ENCODE measurements around the gene PRXL2C. TPM values are rescaled to one million over a fixed set of nuclear protein-coding genes. Genes with fewer than 3 reads are reported as not detected.

The PRXL2C gene
- total and polyA plus RNA-seq, 9 of the 15 experiments (the other 6 are each of a cell fraction or from before 2014, with no cell fraction given): 3.6 to 15.3 (median 10.6) TPM

DNA sequence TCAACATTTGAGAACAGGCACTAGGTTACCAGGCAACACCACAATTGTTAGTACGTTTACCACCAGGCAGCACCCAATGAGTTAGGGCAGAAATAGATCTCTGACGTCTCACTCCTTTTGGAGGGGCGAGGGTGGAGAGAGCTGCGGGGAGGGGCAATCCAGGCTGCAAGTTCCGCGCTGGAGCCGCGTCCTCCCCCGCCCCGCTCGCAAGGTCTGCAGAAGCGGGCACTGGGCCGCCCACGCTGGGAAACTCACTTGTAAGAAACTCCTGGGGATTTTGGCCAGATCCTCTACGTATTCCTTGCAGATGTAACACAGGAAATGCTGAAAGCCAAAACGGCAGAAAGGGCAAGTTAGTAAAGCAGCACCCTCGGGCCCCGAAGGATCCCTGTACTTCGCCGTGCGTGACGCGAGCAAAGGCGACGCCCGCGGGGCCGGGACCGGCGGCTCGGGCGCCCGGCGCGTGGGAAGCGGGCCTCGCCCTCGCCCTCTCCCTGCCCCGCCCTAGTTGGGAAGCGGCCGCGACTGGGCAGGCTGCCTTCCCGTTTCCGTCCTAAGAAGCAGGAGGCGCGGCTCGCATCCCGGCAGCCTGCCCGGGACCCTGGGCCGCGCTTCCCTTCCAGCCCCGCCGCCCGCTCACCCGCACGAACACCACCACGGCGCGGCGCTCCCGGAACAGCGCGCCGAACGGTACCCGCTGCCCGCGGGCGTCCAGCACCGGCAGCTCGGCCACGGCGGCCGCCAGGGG, 493 bp downstream of the PRXL2C start (continued):
- TF ChIP-seq, protein P1, sequence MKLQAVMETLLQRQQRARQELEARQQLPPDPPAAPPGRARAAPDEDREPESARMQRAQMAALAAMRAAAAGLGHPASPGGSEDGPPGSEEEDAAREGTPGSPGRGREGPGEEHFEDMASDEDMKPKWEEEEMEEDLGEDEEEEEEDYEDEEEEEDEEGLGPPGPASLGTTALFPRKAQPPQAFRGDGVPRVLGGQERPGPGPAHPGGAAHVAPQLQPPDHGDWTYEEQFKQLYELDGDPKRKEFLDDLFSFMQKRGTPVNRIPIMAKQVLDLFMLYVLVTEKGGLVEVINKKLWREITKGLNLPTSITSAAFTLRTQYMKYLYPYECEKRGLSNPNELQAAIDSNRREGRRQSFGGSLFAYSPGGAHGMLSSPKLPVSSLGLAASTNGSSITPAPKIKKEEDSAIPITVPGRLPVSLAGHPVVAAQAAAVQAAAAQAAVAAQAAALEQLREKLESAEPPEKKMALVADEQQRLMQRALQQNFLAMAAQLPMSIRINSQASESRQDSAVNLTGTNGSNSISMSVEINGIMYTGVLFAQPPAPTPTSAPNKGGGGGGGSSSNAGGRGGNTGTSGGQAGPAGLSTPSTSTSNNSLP (IDR thresholded peaks at IDR 0.05; ENCODE audit: borderline replicate concordance, low read depth, low read length): no peak
- TF ChIP-seq, protein P2, sequence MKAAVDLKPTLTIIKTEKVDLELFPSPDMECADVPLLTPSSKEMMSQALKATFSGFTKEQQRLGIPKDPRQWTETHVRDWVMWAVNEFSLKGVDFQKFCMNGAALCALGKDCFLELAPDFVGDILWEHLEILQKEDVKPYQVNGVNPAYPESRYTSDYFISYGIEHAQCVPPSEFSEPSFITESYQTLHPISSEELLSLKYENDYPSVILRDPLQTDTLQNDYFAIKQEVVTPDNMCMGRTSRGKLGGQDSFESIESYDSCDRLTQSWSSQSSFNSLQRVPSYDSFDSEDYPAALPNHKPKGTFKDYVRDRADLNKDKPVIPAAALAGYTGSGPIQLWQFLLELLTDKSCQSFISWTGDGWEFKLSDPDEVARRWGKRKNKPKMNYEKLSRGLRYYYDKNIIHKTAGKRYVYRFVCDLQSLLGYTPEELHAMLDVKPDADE (conservative IDR thresholded peaks at IDR 0.05; ENCODE audit: control insufficient read depth, low read depth, low read length): peak; percentile 51; the same call in 1 of the 2 replicates
- peak; percentile 30 for TF ChIP-seq U2AF1 (optimal IDR thresholded peaks at IDR 0.05; ENCODE audit: low read depth, low read length)
- TF ChIP-seq, protein P3, sequence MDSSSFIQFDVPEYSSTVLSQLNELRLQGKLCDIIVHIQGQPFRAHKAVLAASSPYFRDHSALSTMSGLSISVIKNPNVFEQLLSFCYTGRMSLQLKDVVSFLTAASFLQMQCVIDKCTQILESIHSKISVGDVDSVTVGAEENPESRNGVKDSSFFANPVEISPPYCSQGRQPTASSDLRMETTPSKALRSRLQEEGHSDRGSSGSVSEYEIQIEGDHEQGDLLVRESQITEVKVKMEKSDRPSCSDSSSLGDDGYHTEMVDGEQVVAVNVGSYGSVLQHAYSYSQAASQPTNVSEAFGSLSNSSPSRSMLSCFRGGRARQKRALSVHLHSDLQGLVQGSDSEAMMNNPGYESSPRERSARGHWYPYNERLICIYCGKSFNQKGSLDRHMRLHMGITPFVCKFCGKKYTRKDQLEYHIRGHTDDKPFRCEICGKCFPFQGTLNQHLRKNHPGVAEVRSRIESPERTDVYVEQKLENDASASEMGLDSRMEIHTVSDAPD (CRISPR knock-in tag; IDR thresholded peaks at IDR 0.05): no peak
- TF ChIP-seq EWSR1 (IDR thresholded peaks at IDR 0.05; ENCODE audit: borderline replicate concordance, low read depth, partially characterized antibody): no peak
- no peak for TF ChIP-seq ZEB2 (IDR thresholded peaks at IDR 0.05)
- TF ChIP-seq BCL6 (CRISPR knock-in tag; IDR thresholded peaks at IDR 0.05): no peak
- TF ChIP-seq ZNF77 (CRISPR knock-in tag; IDR thresholded peaks at IDR 0.05): no peak
- TF ChIP-seq KAT7 (CRISPR knock-in tag; IDR thresholded peaks at IDR 0.05; ENCODE audit: borderline replicate concordance): no peak
- peak; percentile 69; the same call in 1 of the 2 replicates for TF ChIP-seq ZNF766 (CRISPR knock-in tag; conservative IDR thresholded peaks at IDR 0.05)
- TF ChIP-seq ZNF695 (CRISPR knock-in tag; IDR thresholded peaks at IDR 0.05): no peak
- peak; percentile 15 for TF ChIP-seq HNRNPLL (IDR thresholded peaks at IDR 0.05; ENCODE audit: low read depth, low read length, poor library complexity, severe bottlenecking)
- peak; percentile 32; the same call in 1 of the 2 replicates for TF ChIP-seq ESRRA (IDR thresholded peaks at IDR 0.05; ENCODE audit: borderline replicate concordance, low read depth)
- no peak for TF ChIP-seq NR2C2 (CRISPR knock-in tag; IDR thresholded peaks at IDR 0.05)
- TF ChIP-seq NR2C2 (tag; IDR thresholded peaks at IDR 0.05): peak; percentile 66
- no peak for TF ChIP-seq NFE2 (IDR thresholded peaks at IDR 0.05; ENCODE audit: low read depth)
- peak; percentile 74; the same call in 1 of the 2 replicates for TF ChIP-seq ZNF12 (CRISPR knock-in tag; IDR thresholded peaks at IDR 0.05)
- no peak for TF ChIP-seq TEAD4 (IDR thresholded peaks at IDR 0.05; ENCODE audit: low read length)
- no peak for TF ChIP-seq TEAD4 (CRISPR knock-in tag; IDR thresholded peaks at IDR 0.05; ENCODE audit: borderline replicate concordance)
- TF ChIP-seq, protein P4, sequence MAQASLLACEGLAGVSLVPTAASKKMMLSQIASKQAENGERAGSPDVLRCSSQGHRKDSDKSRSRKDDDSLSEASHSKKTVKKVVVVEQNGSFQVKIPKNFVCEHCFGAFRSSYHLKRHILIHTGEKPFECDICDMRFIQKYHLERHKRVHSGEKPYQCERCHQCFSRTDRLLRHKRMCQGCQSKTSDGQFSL (CRISPR knock-in tag; IDR thresholded peaks at IDR 0.05): no peak
- TF ChIP-seq, protein P4 (tag; IDR thresholded peaks at IDR 0.05): no peak
- no peak for TF ChIP-seq SMARCA5 (IDR thresholded peaks at IDR 0.05)
- TF ChIP-seq, protein P5, sequence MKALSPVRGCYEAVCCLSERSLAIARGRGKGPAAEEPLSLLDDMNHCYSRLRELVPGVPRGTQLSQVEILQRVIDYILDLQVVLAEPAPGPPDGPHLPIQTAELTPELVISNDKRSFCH (CRISPR knock-in tag; IDR thresholded peaks at IDR 0.05): no peak
- TF ChIP-seq, protein P5 (tag; IDR thresholded peaks at IDR 0.05): peak; percentile 77
